CD4-positive, alpha-beta memory T cell (primary cell): Measurements from ENCODE around the gene SERPINA10. TPM values are rescaled to one million over a fixed set of nuclear protein-coding genes. Genes with fewer than 3 reads are reported as not detected.

ENCODE experiments used
- CTCF ChIA-PET: fragments of 350-600 bp; sonication (Branson Sonifier 250); formaldehyde crosslinking; loops from one replicate; lab custom pipeline; 2021; ENCODE audit warnings: inconsistent platforms; ENCODE audit not compliant: partially characterized antibody; lab: Charles Lee
- POLR2A ChIA-PET: fragments of 350-600 bp; sonication (Branson Sonifier 250); formaldehyde crosslinking; loops from one replicate; lab custom pipeline; 2021; ENCODE audit not compliant: partially characterized antibody; lab: Charles Lee
- DNase-seq, 5 donors: peaks; one replicate each; pipeline versions ENCODE4 v3.0.0 to v3.0.0-alpha.2; 2020 to 2022; ENCODE audit warnings: mixed read lengths in 1 of 5
- H3K27ac ChIP-seq: one replicate; pipeline ENCODE4 v1.7.0; 2013; ENCODE audit warnings: low read depth, low read length
- H3K27me3 ChIP-seq: 2 replicates; pipeline ENCODE4 v1.7.0; 2013; ENCODE audit warnings: mild to moderate bottlenecking, low read length, moderate library complexity; ENCODE audit not compliant: insufficient read depth
- H3K36me3 ChIP-seq: 2 replicates; pipeline ENCODE4 v1.7.0; 2013; ENCODE audit warnings: mild to moderate bottlenecking, low read length, moderate library complexity; ENCODE audit not compliant: insufficient read depth
- H3K4me1 ChIP-seq: 2 replicates; pipeline ENCODE4 v1.7.0; 2013; ENCODE audit warnings: mild to moderate bottlenecking, low read length, moderate library complexity; ENCODE audit not compliant: insufficient read depth
- H3K4me3 ChIP-seq, 2 donors: one replicate each; pipeline ENCODE4 v1.7.0; 2013; ENCODE audit warnings: low read length in 2 of 2, mild to moderate bottlenecking in 1 of 2
- H3K9me3 ChIP-seq, 2 donors: one replicate each; pipeline ENCODE4 v1.7.0; 2013; ENCODE audit warnings: low read length in 2 of 2, control low read depth in 1 of 2; ENCODE audit not compliant: control insufficient read depth in 1 of 2
- H3K27ac Mint-ChIP-seq, 7 donors: one replicate each; pipeline ENCODE4 v1.8.0; 2020 to 2021; ENCODE audit warnings: mixed read lengths in 7 of 7, mild to moderate bottlenecking in 6 of 7, inconsistent platforms in 3 of 7, moderate library complexity in 3 of 7
- H3K27me3 Mint-ChIP-seq, 2 donors: one replicate each; pipeline ENCODE4 v1.8.0; 2020 to 2021; ENCODE audit warnings: mixed read lengths in 2 of 2
- H3K36me3 Mint-ChIP-seq, 2 donors: one replicate each; pipeline ENCODE4 v1.8.0; 2020 to 2021; ENCODE audit warnings: mixed read lengths in 2 of 2, inconsistent platforms in 1 of 2, mild to moderate bottlenecking in 1 of 2
- H3K4me1 Mint-ChIP-seq, 4 donors: one replicate each; pipeline ENCODE4 v1.8.0; 2020 to 2021; ENCODE audit warnings: mixed read lengths in 4 of 4, mild to moderate bottlenecking in 1 of 4
- H3K4me3 Mint-ChIP-seq, 8 donors: one replicate each; pipeline ENCODE4 v1.8.0; 2020 to 2021; ENCODE audit warnings: mixed read lengths in 8 of 8, mild to moderate bottlenecking in 7 of 8, moderate library complexity in 6 of 8, inconsistent platforms in 3 of 8
- H3K9me3 Mint-ChIP-seq, 8 donors: one replicate each; pipeline ENCODE4 v1.8.0; 2020 to 2021; ENCODE audit warnings: mixed read lengths in 8 of 8, mild to moderate bottlenecking in 5 of 8, inconsistent platforms in 3 of 8, moderate library complexity in 1 of 8
- intact Hi-C: fragments of 100-400 bp; cut with micrococcal nuclease; formaldehyde crosslinking; loops from one replicate; pipeline ENCODE4 v1.15.1; 2023
- polyA plus RNA-seq, 2 donors: library from polyadenylated mRNA; unstranded; fragments of 300-500 nt; fragmentation: Illumina TruSeq; gene quantifications; one replicate each; pipeline ENCODE4 v1.2.3, GENCODE V29; 2021
- total RNA-seq, 2 experiments: library from RNA; stranded (reverse); gene quantifications; one replicate each; pipeline ENCODE4 v1.2.3, GENCODE V29; 2021

The SERPINA10 gene
- total and polyA plus RNA-seq, 4 experiments from 2014 or later: not detected

GRCh38 chr14:94244182-94244581 is 48.9 kb downstream of the SERPINA10 start:
- CTCF ChIA-PET: no interaction called here
- H3K4me1 ChIP-seq: no peaks in the 10 kb centered on the region

DNA sequence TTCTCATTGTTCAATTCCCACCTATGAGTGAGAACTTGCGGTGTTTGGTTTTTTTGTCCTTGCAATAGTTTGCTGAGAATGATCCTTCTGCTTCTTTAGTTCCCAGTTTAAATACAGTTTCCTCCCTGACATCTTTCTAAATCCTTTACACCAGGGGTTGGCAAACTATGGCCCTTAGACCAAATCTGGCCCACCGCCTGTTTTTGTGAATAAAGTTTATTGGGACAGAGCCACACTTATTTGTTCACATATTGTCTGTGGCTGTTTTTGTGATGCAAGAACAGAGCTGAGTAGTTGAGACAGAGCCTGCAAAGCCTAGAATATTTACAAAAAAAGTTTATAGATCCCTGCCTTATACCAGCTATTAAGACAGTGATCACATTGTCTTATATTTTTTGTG is 53.7 kb downstream of the SERPINA10 start:
- no peaks in the 10 kb centered on the region for H3K36me3 ChIP-seq
- no peaks in the 10 kb centered on the region for H3K9me3 ChIP-seq
- no peaks in the 10 kb centered on the region for H3K27me3 ChIP-seq
- H3K27me3 Mint-ChIP-seq: no peaks in the 10 kb centered on the region
- no peak for DNase-seq
- POLR2A ChIA-PET: no interaction called here
- no peaks in the 10 kb centered on the region for H3K4me1 ChIP-seq
- intact Hi-C loops: no loop called here
- H3K4me1 Mint-ChIP-seq: no peaks in the 10 kb centered on the region
- no peak overlapping the region for H3K4me3 Mint-ChIP-seq
- CTCF ChIA-PET: no interaction called here
- no peak overlapping the region for H3K4me3 ChIP-seq
- no peak overlapping the region for H3K27ac Mint-ChIP-seq
- no peak overlapping the region for H3K27ac ChIP-seq
- no peaks in the 10 kb centered on the region for H3K9me3 Mint-ChIP-seq
- H3K36me3 Mint-ChIP-seq: peaks cover 2 to 3% of the 10 kb centered on the region in 2 donors

More at GRCh38 chr14:94244182-94244581, 48.9 kb downstream of the SERPINA10 start:
- no peaks in the 10 kb centered on the region for H3K9me3 Mint-ChIP-seq
- POLR2A ChIA-PET: no interaction called here
- Histone ChIP-seq H3K4me3 (no peak overlapping the region), H3K36me3 (no peaks in the 10 kb centered on the region), H3K9me3 (no peaks in the 10 kb centered on the region), H3K27me3 (no peaks in the 10 kb centered on the region), H3K27ac (no peak overlapping the region)
- H3K36me3 Mint-ChIP-seq: peaks cover 5 to 15% of the 10 kb centered on the region in 2 donors
- no peak for DNase-seq
- intact Hi-C loops: no loop called here
- no peaks in the 10 kb centered on the region for H3K4me1 Mint-ChIP-seq
- no peak overlapping the region for H3K4me3 Mint-ChIP-seq
- H3K27me3 Mint-ChIP-seq: no peaks in the 10 kb centered on the region
- no peak overlapping the region for H3K27ac Mint-ChIP-seq

- Histone ChIP-seq H3K27me3 (no peaks in the 10 kb centered on the region), H3K27ac (no peak overlapping the region), H3K9me3 (no peaks in the 10 kb centered on the region), H3K4me1 (no peaks in the 10 kb centered on the region), H3K4me3 (no peak overlapping the region), H3K36me3 (no peaks in the 10 kb centered on the region)
- CTCF ChIA-PET: no interaction called here
- no peak for DNase-seq
- no peak overlapping the region for H3K27ac Mint-ChIP-seq
- no peak overlapping the region for H3K4me3 Mint-ChIP-seq
- H3K9me3 Mint-ChIP-seq: no peaks in the 10 kb centered on the region
- POLR2A ChIA-PET: no interaction called here
- no peaks in the 10 kb centered on the region for H3K4me1 Mint-ChIP-seq
- intact Hi-C loops: no loop called here
- H3K36me3 Mint-ChIP-seq: peaks cover 0 to 3% of the 10 kb centered on the region in 2 donors
- peaks cover 0 to 1% of the 10 kb centered on the region in 2 donors for H3K27me3 Mint-ChIP-seq
Observed at GRCh38 chr14:94237983-94238382, 55.1 kb downstream of the SERPINA10 start.

- CTCF ChIA-PET: no interaction called here
- no peaks in the 10 kb centered on the region for H3K27me3 ChIP-seq
- no peak for DNase-seq
Observed at GRCh38 chr14:94237046-94237445, 56.0 kb downstream of the SERPINA10 start.

More at GRCh38 chr14:94237046-94237445, 56.0 kb downstream of the SERPINA10 start:
- intact Hi-C loops: no loop called here
- no peak overlapping the region for H3K27ac ChIP-seq
- H3K36me3 ChIP-seq: no peaks in the 10 kb centered on the region
- POLR2A ChIA-PET: no interaction called here
- H3K27ac Mint-ChIP-seq: no peak overlapping the region
- H3K9me3 Mint-ChIP-seq: no peaks in the 10 kb centered on the region
- H3K4me3 Mint-ChIP-seq: no peak overlapping the region
- no peak overlapping the region for H3K4me3 ChIP-seq
- H3K4me1 Mint-ChIP-seq: no peaks in the 10 kb centered on the region
- H3K4me1 ChIP-seq: no peaks in the 10 kb centered on the region
- H3K36me3 Mint-ChIP-seq: peaks cover 0 to 3% of the 10 kb centered on the region in 2 donors
- peaks cover 0 to 1% of the 10 kb centered on the region in 2 donors for H3K27me3 Mint-ChIP-seq
- H3K9me3 ChIP-seq: no peaks in the 10 kb centered on the region

Other genes with a start within 250 kb of the SERPINA10 start
- gene DDX24, start 212.1 kb downstream of the SERPINA10 start, total RNA-seq: 100 to 1,000 TPM; 313 to 322 TPM
- 100 to 1,000 TPM; 135 to 307 TPM for gene DDX24, start 212.1 kb downstream of the SERPINA10 start, polyA plus RNA-seq
- 1 to 10 TPM; 7.4 to 7.9 TPM for gene IFI27L1, start 212.0 kb downstream of the SERPINA10 start, total RNA-seq
- gene IFI27L1, start 212.0 kb downstream of the SERPINA10 start, polyA plus RNA-seq: 1 to 10 TPM; 6.3 to 8.5 TPM
- gene IFI27, start 182.5 kb downstream of the SERPINA10 start, total RNA-seq: 1 to 10 TPM in 1 of 2 experiments, under 1 TPM in 1; 0.87 to 1.5 TPM
- gene IFI27, start 182.5 kb downstream of the SERPINA10 start, polyA plus RNA-seq: 10 to 100 TPM; 15.9 to 24.0 TPM
- 10 to 100 TPM; 34.0 to 38.2 TPM for gene IFI27L2, start 163.7 kb downstream of the SERPINA10 start, total RNA-seq
- 10 to 100 TPM; 61.4 to 87.9 TPM for gene IFI27L2, start 163.7 kb downstream of the SERPINA10 start, polyA plus RNA-seq
- gene PPP4R4, start 118.9 kb downstream of the SERPINA10 start, total RNA-seq: 1 to 10 TPM; 6.3 to 7.3 TPM
- gene PPP4R4, start 118.9 kb downstream of the SERPINA10 start, polyA plus RNA-seq: 1 to 10 TPM in 1 of 2 donors, under 1 TPM in 1; 0.38 to 1.2 TPM
- gene SERPINA6, start 30.1 kb upstream of the SERPINA10 start, total RNA-seq: not detected
- not detected for gene SERPINA6, start 30.1 kb upstream of the SERPINA10 start, polyA plus RNA-seq
- gene SERPINA2, start 73.4 kb upstream of the SERPINA10 start, total RNA-seq: not detected
- gene SERPINA2, start 73.4 kb upstream of the SERPINA10 start, polyA plus RNA-seq: not detected
- gene SERPINA1, start 95.3 kb upstream of the SERPINA10 start, total RNA-seq: under 1 TPM; 0.44 to 0.58 TPM
- gene SERPINA1, start 95.3 kb upstream of the SERPINA10 start, polyA plus RNA-seq: not detected
- not detected for gene SERPINA11, start 159.5 kb upstream of the SERPINA10 start, total RNA-seq
- not detected for gene SERPINA11, start 159.5 kb upstream of the SERPINA10 start, polyA plus RNA-seq
- gene SERPINA9, start 182.9 kb upstream of the SERPINA10 start, total RNA-seq: not detected
- not detected for gene SERPINA9, start 182.9 kb upstream of the SERPINA10 start, polyA plus RNA-seq
- not detected for gene SERPINA12, start 216.2 kb upstream of the SERPINA10 start, total RNA-seq
- gene SERPINA12, start 216.2 kb upstream of the SERPINA10 start, polyA plus RNA-seq: not detected